GM18505 (cell line): Measurements from ENCODE around the gene HYDIN.
"Not testable (repeated sequence)": the region's sequence is repeated elsewhere in the genome, so short reads cannot be mapped to it uniquely, and the experiment has no call there.

Experiments
- ATAC-seq: cut with Tn5 transposase; IDR thresholded peaks from one replicate; pipeline ENCODE4 v1.9.1; 2021; ENCODE audit not compliant: unreplicated experiment
- POLR2A ChIP-seq: IDR thresholded peaks from 4 replicates; pipeline ENCODE4 v1.6.1; 2011; ENCODE audit warnings: borderline replicate concordance; ENCODE audit not compliant: insufficient read depth, insufficient read length; ENCODE audit errors: extremely low read depth

The HYDIN gene

DNA sequence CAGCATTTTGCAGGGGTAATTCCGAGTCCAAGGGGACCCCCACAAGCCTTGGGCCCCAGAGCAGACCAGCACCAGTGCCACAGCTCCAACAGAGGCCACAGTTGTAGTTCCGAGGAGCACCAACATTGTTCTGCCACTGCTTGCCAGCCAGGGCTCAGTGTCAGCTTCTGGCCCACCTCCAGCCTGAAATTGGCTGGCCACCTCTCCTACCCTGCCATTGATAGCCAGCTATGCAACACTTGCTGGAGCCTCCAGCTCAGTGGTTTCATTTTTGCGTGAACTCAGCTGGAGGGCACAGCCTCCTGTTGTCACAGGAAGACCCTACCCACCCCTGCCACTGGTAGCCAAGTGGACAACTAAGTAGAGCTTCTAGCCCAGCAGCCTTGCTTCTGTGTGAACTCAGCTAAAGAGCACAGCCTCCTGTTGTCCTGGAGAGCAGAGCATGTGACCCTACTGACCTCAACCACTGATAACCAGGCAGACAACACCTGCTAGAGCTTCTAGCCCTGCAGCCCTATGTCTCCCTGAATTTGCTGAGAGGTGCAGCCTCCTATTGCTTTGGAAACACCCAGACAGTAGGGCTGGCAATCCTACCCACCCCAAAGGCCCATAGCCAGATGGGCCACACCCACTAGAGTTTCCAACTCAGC, 24.9 kb downstream of the HYDIN start:
- no peak for ATAC-seq
- TF ChIP-seq POLR2A: no peak

- TF ChIP-seq POLR2A: no peak
- ATAC-seq: no peak
These were observed 26.9 kb downstream of the HYDIN start for GRCh38 chr16:71203631-71204030.

DNA sequence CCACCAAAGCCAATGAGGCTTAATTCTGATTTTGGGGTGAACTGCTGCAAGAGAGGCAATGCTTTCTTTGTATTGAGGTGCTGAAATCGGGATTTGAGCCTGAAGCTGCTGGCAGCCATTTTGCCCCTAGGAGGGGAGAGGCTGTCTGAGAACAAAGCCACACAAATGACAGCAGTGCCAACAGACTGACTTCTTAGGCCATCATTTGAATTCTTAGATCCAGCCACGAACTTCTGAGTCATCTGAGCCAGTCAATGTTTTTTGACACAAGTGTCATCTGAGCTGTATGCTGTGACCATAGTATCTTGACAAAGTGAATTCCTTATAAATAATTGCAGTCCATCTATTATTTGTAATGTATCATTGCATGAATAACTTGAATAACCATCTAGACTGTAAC, 29.0 kb downstream of the HYDIN start:
- TF ChIP-seq POLR2A: no peak
- no peak for ATAC-seq

- TF ChIP-seq POLR2A: no peak
- ATAC-seq: no peak
These were observed 29.5 kb downstream of the HYDIN start for GRCh38 chr16:71201054-71201453.

DNA sequence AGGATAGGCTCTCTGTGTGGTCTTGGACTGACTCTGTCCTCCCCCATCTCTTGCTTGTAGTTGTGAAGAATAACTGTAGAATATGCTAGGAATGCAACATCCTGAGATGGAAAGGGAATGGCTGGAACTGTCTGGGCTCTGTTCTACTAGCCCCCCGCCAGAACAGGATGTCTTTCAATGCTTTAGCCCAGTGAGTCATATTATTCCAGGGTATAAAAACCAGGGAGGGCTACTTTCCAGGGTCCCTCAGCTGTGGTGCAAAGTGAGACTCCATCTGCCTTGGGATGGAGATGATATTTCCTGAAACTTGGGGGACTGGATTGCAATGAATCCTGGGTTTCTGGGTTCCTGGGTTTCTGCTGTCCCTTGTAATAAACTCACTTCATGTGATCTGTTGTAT, 32.1 kb downstream of the HYDIN start:
- no peak for TF ChIP-seq POLR2A
- ATAC-seq: no peak

GRCh38 chr16:71192387-71192786, 38.1 kb downstream of the HYDIN start:
- no peak for TF ChIP-seq POLR2A
- no peak for ATAC-seq

DNA sequence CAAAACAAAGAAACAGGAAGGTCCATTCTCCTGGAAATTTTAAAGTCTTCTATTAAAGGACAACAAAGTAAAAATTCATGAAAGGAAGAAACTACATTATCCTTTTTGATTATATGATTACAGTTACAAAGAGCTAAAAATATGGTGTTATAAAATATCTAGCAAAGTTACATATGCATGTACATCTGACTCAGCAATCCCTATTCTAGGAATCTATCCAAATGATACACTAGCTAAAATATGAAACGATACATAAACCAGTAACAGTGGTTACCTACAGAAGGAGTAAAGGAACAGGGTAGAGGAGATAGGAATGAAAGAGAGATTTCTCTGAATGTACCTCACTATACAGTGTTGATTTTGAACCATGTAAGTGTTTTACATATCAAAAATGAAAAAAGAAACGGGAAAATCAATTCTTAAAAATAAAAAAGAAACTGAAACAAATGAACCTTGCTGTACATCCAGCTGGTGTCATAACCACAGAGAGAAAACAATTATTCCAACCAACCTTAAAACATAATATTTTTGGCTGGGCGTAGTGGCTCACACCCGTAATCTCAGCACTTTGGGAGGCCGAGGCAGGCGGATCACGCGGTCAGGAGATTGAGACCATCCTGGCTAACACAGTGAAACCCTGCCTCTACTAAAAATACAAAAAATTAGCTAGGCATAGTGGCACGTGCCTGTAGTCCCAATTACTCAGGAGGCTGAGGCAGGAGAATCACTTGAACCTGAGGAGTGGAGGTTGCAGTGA, 41.4 kb downstream of the HYDIN start:
- TF ChIP-seq POLR2A: no peak
- no peak for ATAC-seq

GRCh38 chr16:71185347-71185746, 45.2 kb downstream of the HYDIN start:
- ATAC-seq: no peak
- no peak for TF ChIP-seq POLR2A

DNA sequence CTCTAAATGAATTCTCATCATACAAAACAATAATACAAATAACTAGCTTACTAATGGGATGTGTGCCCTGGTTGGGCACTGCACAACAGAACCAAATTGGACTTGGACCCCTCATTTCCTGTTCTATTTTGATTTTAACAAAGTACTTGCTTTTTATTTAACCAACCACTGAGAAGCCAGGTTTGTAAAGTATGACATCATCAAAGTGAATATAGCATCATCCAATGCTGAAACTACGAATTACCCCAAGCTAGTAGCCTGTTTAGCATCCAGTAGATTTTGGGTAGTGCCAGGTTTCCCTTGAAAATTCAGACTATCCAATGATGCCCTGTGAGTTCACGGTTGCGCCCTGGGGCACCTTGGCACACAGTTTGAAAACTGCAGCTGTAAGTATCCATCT, 51.0 kb downstream of the HYDIN start:
- TF ChIP-seq POLR2A: no peak
- no peak for ATAC-seq

- ATAC-seq: no peak
- TF ChIP-seq POLR2A: no peak
These were observed 57.9 kb downstream of the HYDIN start for GRCh38 chr16:71172481-71173207.

DNA sequence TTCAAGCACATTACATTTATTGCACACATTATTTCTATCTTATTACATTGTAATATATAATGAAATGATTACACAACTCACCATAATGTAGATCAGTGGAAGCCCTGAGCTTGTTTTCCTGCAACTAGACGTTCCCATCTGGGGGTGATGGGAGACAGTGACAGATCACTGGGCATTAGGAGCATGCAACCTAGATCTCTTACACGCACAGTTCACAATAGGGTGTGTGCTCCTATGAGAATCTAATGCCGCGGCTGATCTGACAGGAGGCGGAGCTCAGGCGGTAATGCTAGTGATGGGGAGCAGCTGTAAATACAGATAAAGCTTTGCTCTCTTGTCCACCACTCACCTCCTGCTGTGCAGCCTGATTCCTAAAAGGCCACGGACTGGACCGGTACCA, 69.5 kb downstream of the HYDIN start:
- not testable (repeated sequence) for ATAC-seq

- ATAC-seq: not testable (repeated sequence)
These were observed 73.2 kb downstream of the HYDIN start for GRCh38 chr16:71157278-71157677.

- not testable (repeated sequence) for ATAC-seq
These were observed 77.2 kb downstream of the HYDIN start for GRCh38 chr16:71153329-71153728.

DNA sequence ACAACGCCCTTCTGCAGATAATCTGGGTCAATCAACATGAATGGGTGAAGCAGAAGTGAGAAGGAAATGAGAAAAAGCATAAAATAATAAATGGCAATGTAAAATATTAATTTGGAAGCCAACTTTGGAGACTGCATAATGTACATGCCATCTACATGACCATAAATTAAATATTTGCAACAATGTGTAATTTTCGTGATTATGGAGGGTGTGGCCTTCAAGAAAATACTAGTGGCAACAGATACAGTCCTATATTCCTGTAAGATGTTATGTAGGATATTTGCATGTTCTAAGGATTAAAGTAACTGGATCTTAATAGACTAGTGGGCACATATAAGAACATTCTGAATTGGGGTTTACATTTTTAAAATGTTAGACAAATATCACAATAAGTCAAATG, 78.9 kb downstream of the HYDIN start:
- not testable (repeated sequence) for ATAC-seq

- ATAC-seq: not testable (repeated sequence)
These were observed 87.3 kb downstream of the HYDIN start for GRCh38 chr16:71143246-71143645.

DNA sequence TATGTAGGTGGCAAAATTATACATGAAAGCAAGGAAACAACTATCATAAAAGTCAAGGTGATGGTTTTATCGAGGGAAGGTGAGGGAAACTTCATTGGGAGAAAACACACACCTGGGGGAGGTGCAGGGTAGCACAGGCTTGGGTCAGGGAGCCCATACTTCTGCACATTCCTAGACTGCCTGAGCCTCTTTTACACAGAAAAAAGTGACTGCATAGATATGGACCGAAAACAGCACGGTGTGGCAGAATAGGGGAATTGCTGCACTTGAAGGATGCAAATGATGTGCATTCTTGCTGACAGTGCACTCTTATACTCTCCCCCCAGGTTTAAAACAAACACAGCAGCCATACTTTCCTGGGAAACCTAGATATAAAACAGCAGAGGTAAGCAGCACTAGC, 120.0 kb downstream of the HYDIN start:
- ATAC-seq: not testable (repeated sequence)

GRCh38 chr16:71109656-71110208, 120.8 kb downstream of the HYDIN start:
- ATAC-seq: not testable (repeated sequence)

- not testable (repeated sequence) for ATAC-seq
These were observed 124.6 kb downstream of the HYDIN start for GRCh38 chr16:71105881-71106280.

GRCh38 chr16:71083573-71083972, 146.9 kb downstream of the HYDIN start:
- ATAC-seq: not testable (repeated sequence)
